ENCODE measurements around the gene RNASE9.
"Not testable (repeated sequence)": the region's sequence is repeated elsewhere in the genome, so short reads cannot be mapped to it uniquely, and the experiment has no call there.

RNASE9 gene

DNA sequence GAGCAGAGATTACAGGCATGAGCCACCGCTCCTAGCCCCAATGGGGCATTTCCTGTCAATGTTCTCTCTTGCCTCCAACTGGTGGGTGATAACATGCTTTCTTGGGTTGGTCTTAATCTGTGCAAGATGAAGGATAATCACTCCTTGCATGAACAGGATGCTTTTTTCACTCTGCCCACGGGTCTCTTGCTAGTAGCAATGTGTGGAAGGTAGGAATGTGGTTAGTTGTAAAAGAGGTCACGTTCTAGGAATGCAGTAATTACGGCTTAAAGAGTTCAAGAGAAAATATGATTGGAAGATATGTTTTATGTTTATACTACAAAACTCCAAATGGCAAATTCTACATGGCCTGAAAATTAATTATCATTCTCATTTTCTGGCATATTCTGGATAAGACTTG, 45.0 kb downstream of the RNASE9 start:
- no peak for DNase-seq

GRCh38 chr14:20512177-20512905, 48.5 kb downstream of the RNASE9 start:
- DNase-seq: no peak

DNA sequence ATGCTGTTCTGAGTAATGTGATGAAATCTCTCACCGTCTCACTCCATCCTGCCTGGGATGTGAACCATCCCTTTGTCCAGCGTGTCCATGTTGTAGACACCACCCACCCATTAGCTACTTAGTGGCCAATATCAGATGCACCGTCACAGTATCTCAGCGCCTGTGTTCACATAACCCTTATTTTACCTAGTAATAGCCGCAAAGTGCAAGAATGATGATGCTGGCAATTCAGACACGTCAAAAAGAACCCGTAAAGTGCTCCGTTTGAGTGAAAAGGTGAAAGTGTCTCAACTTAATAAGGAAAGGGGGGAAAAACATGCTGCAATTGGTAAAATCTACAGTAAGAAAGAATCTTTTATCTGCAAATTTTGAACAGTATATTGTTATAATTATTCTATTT, 52.5 kb downstream of the RNASE9 start:
- no peak for DNase-seq

DNA sequence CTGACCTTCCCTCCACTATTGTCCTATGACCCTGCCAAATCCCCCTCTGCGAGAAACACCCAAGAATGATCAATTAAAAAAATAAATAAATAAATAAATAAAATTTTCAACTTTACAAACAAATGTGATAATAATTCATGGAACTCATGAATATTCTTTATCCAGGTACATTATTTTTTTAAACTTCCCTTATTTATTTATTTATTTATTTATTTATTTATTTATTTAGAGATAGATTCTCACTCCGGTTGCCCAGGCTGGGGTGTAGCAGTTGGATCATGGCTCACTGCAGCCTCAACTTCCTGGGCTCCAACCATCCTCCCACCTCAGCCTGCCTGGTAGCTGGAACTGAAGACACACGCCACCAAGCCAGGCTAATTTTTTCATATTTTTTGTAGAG, 53.3 kb downstream of the RNASE9 start:
- DNase-seq: not testable (repeated sequence)

DNA sequence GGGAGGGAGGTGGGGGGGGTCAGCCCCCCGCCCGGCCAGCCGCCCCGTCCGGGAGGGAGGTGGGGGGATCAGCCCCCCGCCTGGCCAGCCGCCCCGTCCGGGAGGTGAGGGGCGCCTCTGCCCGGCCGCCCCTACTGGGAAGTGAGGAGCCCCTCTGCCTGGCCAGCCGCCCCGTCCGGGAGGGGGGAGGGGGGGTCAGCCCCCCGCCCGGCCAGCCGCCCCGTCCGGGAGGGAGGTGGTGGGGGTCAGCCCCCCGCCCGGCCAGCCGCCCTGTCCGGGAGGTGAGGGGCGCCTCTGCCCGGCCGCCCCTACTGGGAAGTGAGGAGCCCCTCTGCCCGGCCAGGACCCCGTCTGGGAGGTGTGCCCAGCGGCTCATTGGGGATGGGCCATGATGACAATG, 54.1 kb downstream of the RNASE9 start:
- DNase-seq: not testable (repeated sequence)

- not testable (repeated sequence) for DNase-seq
Measured at GRCh38 chr14:20506276-20506675, 54.6 kb downstream of the RNASE9 start.
